Measurements from ENCODE around the gene OBI1. TPM values are rescaled to one million over a fixed set of nuclear protein-coding genes. Genes with fewer than 3 reads are reported as not detected.

OBI1 gene
- total RNA-seq, 4 donors from 2014 or later = 8.4 to 16.1 (median 12.3) TPM

DNA sequence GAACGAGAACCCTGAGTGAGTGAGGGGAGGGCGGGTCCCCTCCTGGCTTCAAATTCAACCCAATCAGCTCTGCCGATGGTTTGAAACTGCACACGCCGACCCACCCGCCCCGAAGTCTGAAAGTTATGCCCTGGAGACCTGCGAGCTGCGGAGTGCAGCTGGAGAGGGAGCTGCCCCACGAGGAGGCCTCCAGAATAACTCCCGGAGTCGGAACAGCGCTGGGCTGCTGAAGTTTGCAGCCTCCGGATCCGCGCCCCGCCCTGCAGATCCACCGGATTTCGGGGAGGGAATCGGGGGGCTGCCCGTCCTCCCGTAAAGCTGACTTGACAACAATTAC is 62.6 kb downstream of the OBI1 start:
- Histone ChIP-seq H3K36me3 (no peaks in the 10 kb centered on the region), H3K27me3 (peaks cover 20 to 100% of the 10 kb centered on the region in 2 donors), H3K27ac (no peak overlapping the region), H3K4me3 (peak overlapping the region in 1 of 4 donors; percentile 33), H3K9me3 (no peaks in the 10 kb centered on the region), H3K4me1 (peaks cover 0 to 40% (median 5%) of the 10 kb centered on the region in 4 donors)
- TF ChIP-seq POLR2A (IDR thresholded peaks at IDR 0.05) = no peak
- TF ChIP-seq EP300 (IDR thresholded peaks at IDR 0.05) = no peak
- TF ChIP-seq, protein P1, sequence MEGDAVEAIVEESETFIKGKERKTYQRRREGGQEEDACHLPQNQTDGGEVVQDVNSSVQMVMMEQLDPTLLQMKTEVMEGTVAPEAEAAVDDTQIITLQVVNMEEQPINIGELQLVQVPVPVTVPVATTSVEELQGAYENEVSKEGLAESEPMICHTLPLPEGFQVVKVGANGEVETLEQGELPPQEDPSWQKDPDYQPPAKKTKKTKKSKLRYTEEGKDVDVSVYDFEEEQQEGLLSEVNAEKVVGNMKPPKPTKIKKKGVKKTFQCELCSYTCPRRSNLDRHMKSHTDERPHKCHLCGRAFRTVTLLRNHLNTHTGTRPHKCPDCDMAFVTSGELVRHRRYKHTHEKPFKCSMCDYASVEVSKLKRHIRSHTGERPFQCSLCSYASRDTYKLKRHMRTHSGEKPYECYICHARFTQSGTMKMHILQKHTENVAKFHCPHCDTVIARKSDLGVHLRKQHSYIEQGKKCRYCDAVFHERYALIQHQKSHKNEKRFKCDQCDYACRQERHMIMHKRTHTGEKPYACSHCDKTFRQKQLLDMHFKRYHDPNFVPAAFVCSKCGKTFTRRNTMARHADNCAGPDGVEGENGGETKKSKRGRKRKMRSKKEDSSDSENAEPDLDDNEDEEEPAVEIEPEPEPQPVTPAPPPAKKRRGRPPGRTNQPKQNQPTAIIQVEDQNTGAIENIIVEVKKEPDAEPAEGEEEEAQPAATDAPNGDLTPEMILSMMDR (IDR thresholded peaks at IDR 0.05) = no peak
- no peak for DNase-seq (ENCODE audit: low spot score in 2 of 2)
- WGBS, 2 donors = 6% methylated on average over 16 to 22 of the region's 22 CpGs

DNA sequence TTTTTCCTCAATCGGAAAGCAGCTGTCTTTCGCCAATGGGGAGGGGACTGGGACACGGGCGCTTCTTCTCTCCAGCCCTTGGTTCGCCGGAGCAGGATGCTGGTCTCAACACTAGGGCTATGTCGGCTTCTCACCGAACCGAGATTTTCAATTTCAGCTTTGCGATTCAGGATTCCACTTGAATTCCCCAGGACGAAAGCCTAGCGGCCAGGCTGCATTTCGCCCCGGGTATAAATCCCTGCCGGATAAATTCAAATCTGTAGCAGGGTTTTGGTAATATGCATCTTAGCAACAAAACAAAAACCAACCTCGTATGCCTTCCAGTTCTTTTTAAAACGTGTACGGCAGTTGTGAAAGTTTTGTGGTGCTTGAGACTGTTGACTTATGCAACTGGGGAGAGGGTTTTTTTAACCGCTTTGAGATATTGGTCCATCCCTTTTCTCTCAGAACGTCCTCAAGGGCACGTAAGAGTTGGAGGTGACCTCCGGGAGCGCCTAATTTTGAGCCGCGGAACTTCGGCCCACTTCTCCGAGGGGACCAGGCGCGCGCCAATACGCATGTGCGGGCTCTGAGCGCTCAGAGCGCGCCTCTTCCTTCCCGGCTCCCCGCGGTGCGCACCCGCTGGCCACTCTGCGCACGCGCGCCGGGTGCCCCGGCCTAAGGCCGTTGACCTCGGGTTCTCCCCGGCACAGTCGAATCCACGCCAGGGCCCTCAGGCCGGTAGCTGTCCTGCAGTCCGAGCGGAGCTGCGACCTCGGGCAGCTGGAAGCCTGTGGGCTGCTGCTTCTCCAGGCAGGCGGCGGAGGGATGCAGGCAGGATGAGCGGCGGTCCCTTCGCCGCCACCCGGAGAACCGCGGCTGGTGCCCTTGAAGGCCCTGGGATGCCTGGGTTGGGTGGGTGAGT is 63.2 kb downstream of the OBI1 start:
- Histone ChIP-seq H3K27me3 (peaks cover 15 to 100% of the 10 kb centered on the region in 2 donors), H3K9me3 (no peaks in the 10 kb centered on the region), H3K4me3 (peak overlapping the region in 1 of 4 donors; percentile 33), H3K36me3 (no peaks in the 10 kb centered on the region), H3K27ac (no peak overlapping the region), H3K4me1 (peaks cover 0 to 35% (median 3%) of the 10 kb centered on the region in 4 donors)
- no peak for TF ChIP-seq POLR2A (IDR thresholded peaks at IDR 0.05)
- TF ChIP-seq EP300 (IDR thresholded peaks at IDR 0.05) = peak in 1 of 2 donors; percentile 3
- TF ChIP-seq, protein P1 (IDR thresholded peaks at IDR 0.05) = no peak
- no peak for DNase-seq (ENCODE audit: low spot score in 2 of 2)
- 3 to 6% methylated on average over 30 to 48 of the region's 65 CpGs for WGBS, 2 donors

GRCh38 chr13:78594456-78594975 is 64.4 kb downstream of the OBI1 start:
- Histone ChIP-seq H3K36me3 (no peaks in the 10 kb centered on the region), H3K27ac (no peak overlapping the region), H3K27me3 (peaks cover 10 to 100% of the 10 kb centered on the region in 2 donors), H3K4me1 (peaks cover 0 to 32% (median 3%) of the 10 kb centered on the region in 4 donors), H3K4me3 (no peak overlapping the region), H3K9me3 (no peaks in the 10 kb centered on the region)
- 6 to 9% methylated on average over 8 of the region's 8 CpGs for WGBS, 2 donors
- no peak for TF ChIP-seq POLR2A (IDR thresholded peaks at IDR 0.05)
- TF ChIP-seq, protein P1 (IDR thresholded peaks at IDR 0.05) = no peak
- TF ChIP-seq EP300 (IDR thresholded peaks at IDR 0.05) = no peak
- DNase-seq (ENCODE audit: low spot score in 2 of 2) = no peak

DNA sequence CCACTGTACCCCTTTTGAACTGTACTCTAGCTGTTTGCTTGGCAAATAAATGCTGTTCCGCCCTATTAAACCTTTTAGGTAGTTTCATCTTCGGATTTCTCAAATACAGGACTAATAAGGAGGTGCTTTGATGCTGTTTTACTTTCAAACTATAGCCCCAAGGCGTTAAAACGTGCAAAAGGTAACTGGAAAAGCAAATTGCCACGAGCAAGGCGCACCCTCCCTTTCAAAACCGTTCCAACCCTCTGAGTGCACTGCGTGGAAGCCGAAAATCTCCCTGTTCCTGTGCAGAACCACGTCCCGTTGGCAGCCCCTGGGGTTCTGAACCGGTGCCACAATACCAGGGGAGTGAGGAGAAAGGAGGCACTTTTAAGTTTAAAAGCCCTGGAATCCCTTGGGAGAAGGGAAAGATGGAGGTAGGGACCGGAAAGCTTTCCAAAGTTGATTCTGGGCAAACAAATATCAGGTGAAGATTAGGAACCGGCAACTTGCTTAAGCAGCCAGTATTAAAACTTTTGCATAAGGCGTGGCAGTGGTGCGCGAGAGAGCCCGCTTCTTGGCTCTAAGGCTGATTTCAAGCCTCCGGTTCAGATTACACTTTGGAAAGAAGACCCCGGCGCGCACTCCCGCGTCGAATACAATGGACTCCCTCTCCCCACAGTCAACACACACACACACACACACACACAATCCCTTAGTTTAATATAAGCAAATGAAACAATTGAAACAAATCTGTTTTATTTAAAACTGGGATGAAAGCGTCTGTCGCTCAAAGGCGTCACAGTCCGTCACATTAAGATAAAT is 65.1 kb downstream of the OBI1 start:
- Histone ChIP-seq H3K9me3 (no peaks in the 10 kb centered on the region), H3K36me3 (no peaks in the 10 kb centered on the region), H3K27me3 (peaks cover 8 to 100% of the 10 kb centered on the region in 2 donors), H3K4me3 (no peak overlapping the region), H3K27ac (no peak overlapping the region), H3K4me1 (peaks cover 0 to 32% (median 3%) of the 10 kb centered on the region in 4 donors)
- TF ChIP-seq POLR2A (IDR thresholded peaks at IDR 0.05) (no peak), EP300 (IDR thresholded peaks at IDR 0.05) (no peak)
- TF ChIP-seq, protein P1 (IDR thresholded peaks at IDR 0.05) = no peak
- WGBS, 2 donors = 9% methylated on average over 29 of the region's 29 CpGs
- DNase-seq (ENCODE audit: low spot score in 2 of 2) = no peak
